Right atrium auricular region (tissue), 2 donors: Measurements from ENCODE around the gene C1QC. TPM values are rescaled to one million over a fixed set of nuclear protein-coding genes. Genes with fewer than 3 reads are reported as not detected.

Source experiments
- DNase-seq: peaks from one replicate; pipeline ENCODE4 v3.0.0-alpha.2; 2019; ENCODE audit warnings: low spot score
- H3K27ac ChIP-seq, 2 donors: fragments of 200-600 bp; sonication (generic); 1 replicate in 1 of 2; 2 replicates in 1 of 2; pipeline ENCODE4 v1.5.1; 2016 to 2019
- H3K27me3 ChIP-seq, 2 donors: fragments of 200-600 bp; sonication (generic); one replicate each; pipeline versions ENCODE4 v1.5.1 to v1.6.0; 2017 to 2019
- H3K36me3 ChIP-seq: fragments of 200-600 bp; sonication (generic); one replicate; pipeline ENCODE4 v1.5.1; 2016
- H3K4me1 ChIP-seq, 2 donors: fragments of 200-600 bp; sonication (generic); one replicate each; pipeline versions ENCODE4 v1.5.1 to v1.6.0; 2017 to 2019
- H3K4me3 ChIP-seq, 2 donors: fragments of 200-600 bp; sonication (generic); 1 replicate in 1 of 2; 2 replicates in 1 of 2; pipeline ENCODE4 v1.5.1; 2017 to 2019; ENCODE audit warnings: mild to moderate bottlenecking in 1 of 2, moderate library complexity in 1 of 2
- H3K9me3 ChIP-seq, 2 donors: fragments of 200-600 bp; sonication (generic); one replicate each; pipeline ENCODE4 v1.5.1; 2019
- CTCF ChIP-seq, 2 donors: fragments of 200-600 bp; sonication (generic); IDR thresholded peaks; one replicate each; pipeline ENCODE4 v1.5.1; 2019; ENCODE audit warnings: antibody characterized with exemption in 2 of 2
- total RNA-seq, 2 donors: library from RNA; depleted of rRNA; stranded (reverse); fragments of >200 nt; gene quantifications; one replicate each; pipeline ENCODE4 v1.1.0, GENCODE V29; 2016

C1QC gene
- total RNA-seq, 2 donors from 2014 or later = 31.4 to 126 TPM

- H3K27me3 ChIP-seq = no peaks in the 10 kb centered on the region
- H3K36me3 ChIP-seq = no peaks in the 10 kb centered on the region
- H3K4me1 ChIP-seq = no peaks in the 10 kb centered on the region
- no peak within 1 kb of the TSS for H3K27ac ChIP-seq
- no peaks in the 10 kb centered on the region for H3K9me3 ChIP-seq
- peak; percentile 74 for DNase-seq
- TF ChIP-seq CTCF (IDR thresholded peaks at IDR 0.05) = no peak
- H3K4me3 ChIP-seq = peak within 1 kb of the TSS; percentile 15 to 34
Observed at GRCh38 chr1:22652881-22653316, 9.5 kb downstream of the C1QC start, which contains the start of gene C1QB. Gene C1QB, plus strand, starts transcription at chr1:22653236. Its CDS starts 6,227 bp downstream, at chr1:22659463.

DNA sequence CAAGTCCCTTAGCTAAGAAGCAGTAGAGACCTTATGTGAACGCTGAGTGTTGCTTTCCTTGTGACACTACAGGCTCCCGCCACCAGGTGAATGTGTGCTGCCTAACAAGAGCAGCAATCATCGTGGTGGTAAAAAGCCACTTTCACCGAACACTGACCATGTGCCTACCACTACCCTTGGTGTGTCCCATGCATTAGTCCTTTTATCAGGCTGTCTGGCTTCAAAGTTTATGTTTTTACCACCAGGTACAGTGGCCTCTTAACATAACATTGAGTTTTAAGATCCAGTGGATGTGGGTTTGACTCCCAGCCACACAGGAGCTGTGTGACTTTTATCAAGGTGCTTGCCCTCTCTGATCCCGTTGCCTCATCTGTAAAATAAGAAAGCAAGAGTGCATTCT, 11.3 kb downstream of the C1QC start:
- Histone ChIP-seq H3K9me3 (no peaks in the 10 kb centered on the region), H3K27ac (no peak overlapping the region), H3K36me3 (no peaks in the 10 kb centered on the region), H3K27me3 (no peaks in the 10 kb centered on the region), H3K4me1 (no peaks in the 10 kb centered on the region), H3K4me3 (peak overlapping the region in 1 of 2 donors; percentile 34)
- no peak for DNase-seq
- no peak for TF ChIP-seq CTCF (IDR thresholded peaks at IDR 0.05)

DNA sequence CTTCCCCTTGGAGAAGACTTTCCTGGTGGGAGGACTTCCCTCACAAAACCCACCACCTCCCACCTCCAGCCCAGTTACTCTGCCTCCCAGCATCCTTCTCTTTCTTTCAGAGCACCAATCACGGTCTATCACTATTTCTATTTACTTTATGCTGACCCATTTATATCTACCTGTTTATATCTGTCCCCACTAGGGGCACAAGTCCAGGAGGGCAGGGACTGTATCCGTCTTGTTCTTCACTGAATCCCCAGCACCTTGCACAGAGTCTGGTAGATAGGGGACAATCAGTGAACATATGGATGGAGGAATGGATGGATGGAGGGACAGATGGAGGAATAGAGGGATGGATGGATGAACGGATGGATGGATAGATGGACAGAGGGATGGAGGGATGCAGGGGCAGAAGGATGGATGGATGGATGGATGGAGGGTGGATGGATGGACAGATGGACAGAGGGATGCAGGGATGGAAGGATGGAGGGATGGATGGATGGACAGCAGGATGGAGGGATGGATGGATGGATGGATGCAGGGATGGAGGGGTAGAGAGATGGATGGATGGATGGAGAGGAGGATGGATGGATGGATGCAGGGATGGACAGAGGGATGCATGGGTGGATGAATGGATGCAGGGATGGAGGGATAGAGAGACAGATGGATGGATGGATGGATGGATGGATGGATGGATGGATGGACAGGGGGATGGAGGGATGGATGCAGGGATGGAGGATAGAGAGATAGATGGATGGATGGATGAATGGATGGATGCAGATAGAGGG, 15.1 kb downstream of the C1QC start:
- no peak overlapping the region for H3K4me3 ChIP-seq
- TF ChIP-seq CTCF (IDR thresholded peaks at IDR 0.05) = no peak
- DNase-seq = no peak
- H3K4me1 ChIP-seq = no peaks in the 10 kb centered on the region
- H3K36me3 ChIP-seq = no peaks in the 10 kb centered on the region
- no peaks in the 10 kb centered on the region for H3K27me3 ChIP-seq
- H3K27ac ChIP-seq = no peak overlapping the region
- H3K9me3 ChIP-seq = no peaks in the 10 kb centered on the region

- no peak for DNase-seq
- no peaks in the 10 kb centered on the region for H3K27me3 ChIP-seq
- H3K27ac ChIP-seq = no peak overlapping the region
- TF ChIP-seq CTCF (IDR thresholded peaks at IDR 0.05) = no peak
- no peaks in the 10 kb centered on the region for H3K9me3 ChIP-seq
- no peaks in the 10 kb centered on the region for H3K4me1 ChIP-seq
- H3K4me3 ChIP-seq = no peak overlapping the region
- no peaks in the 10 kb centered on the region for H3K36me3 ChIP-seq
Observed at GRCh38 chr1:22660716-22661241, 17.3 kb downstream of the C1QC start.

- Histone ChIP-seq H3K9me3 (no peaks in the 10 kb centered on the region), H3K27me3 (no peaks in the 10 kb centered on the region)
- no peak for TF ChIP-seq CTCF (IDR thresholded peaks at IDR 0.05)
Observed at GRCh38 chr1:22661880-22662279, 18.4 kb downstream of the C1QC start.

More at GRCh38 chr1:22661880-22662279, 18.4 kb downstream of the C1QC start:
- DNase-seq = no peak
- H3K27ac ChIP-seq = no peak overlapping the region
- no peaks in the 10 kb centered on the region for H3K4me1 ChIP-seq
- H3K4me3 ChIP-seq = no peak overlapping the region
- no peaks in the 10 kb centered on the region for H3K36me3 ChIP-seq
